ENCODE measurements around the gene PSMD9. TPM values are rescaled to one million over a fixed set of nuclear protein-coding genes. Genes with fewer than 3 reads are reported as not detected.

Gene PSMD9
- total and polyA plus RNA-seq, 9 donors: 24.4 to 58.7 (median 35.5) TPM

- Histone ChIP-seq H3K27ac (no peak overlapping the region), H3K27me3 (no peaks in the 10 kb centered on the region), H3K9me3 (no peaks in the 10 kb centered on the region), H3K36me3 (no peaks in the 10 kb centered on the region), H3K4me3 (no peak overlapping the region), H3K4me1 (ENCODE audit: insufficient read depth) (no peaks in the 10 kb centered on the region)
- TF ChIP-seq CTCF (IDR thresholded peaks at IDR 0.05): no peak
- TF ChIP-seq POLR2A (IDR thresholded peaks at IDR 0.05): no peak
- no peak for TF ChIP-seq EP300 (IDR thresholded peaks at IDR 0.05)
- DNase-seq: no peak
- 93 to 95% (median 94%) methylated on average over 4 of the region's 4 CpGs for WGBS, 3 donors
- intact Hi-C loops (cut with DNase I): no loop called here
Observed at GRCh38 chr12:121953117-121953692, 64.6 kb downstream of the PSMD9 start.

- TF ChIP-seq CTCF (IDR thresholded peaks at IDR 0.05) (no peak), EP300 (IDR thresholded peaks at IDR 0.05) (no peak), POLR2A (IDR thresholded peaks at IDR 0.05) (no peak)
- Histone ChIP-seq H3K4me1 (ENCODE audit: insufficient read depth) (no peaks in the 10 kb centered on the region), H3K4me3 (no peak overlapping the region), H3K27me3 (no peaks in the 10 kb centered on the region), H3K27ac (no peak overlapping the region), H3K36me3 (no peaks in the 10 kb centered on the region), H3K9me3 (no peaks in the 10 kb centered on the region)
- DNase-seq: no peak
- 69 to 75% (median 70%) methylated on average over 3 of the region's 3 CpGs for WGBS, 3 donors
- intact Hi-C loops (cut with DNase I): no loop called here
Observed at GRCh38 chr12:121953695-121954094, 65.1 kb downstream of the PSMD9 start.

- H3K4me3 ChIP-seq: no peak overlapping the region
- TF ChIP-seq POLR2A (IDR thresholded peaks at IDR 0.05) (no peak), CTCF (IDR thresholded peaks at IDR 0.05) (no peak), EP300 (IDR thresholded peaks at IDR 0.05) (no peak)
- no peaks in the 10 kb centered on the region for H3K27me3 ChIP-seq
- no peak for DNase-seq
- no peaks in the 10 kb centered on the region for H3K36me3 ChIP-seq
- 82 to 87% (median 86%) methylated on average over 13 of the region's 13 CpGs for WGBS, 3 donors
- intact Hi-C loops (cut with DNase I): no loop called here
- H3K4me1 ChIP-seq (ENCODE audit: insufficient read depth): no peaks in the 10 kb centered on the region
- H3K9me3 ChIP-seq: no peaks in the 10 kb centered on the region
- no peak overlapping the region for H3K27ac ChIP-seq
Observed at GRCh38 chr12:121955258-121956237, 67.0 kb downstream of the PSMD9 start.

- no peaks in the 10 kb centered on the region for H3K27me3 ChIP-seq
- DNase-seq: no peak
- intact Hi-C loops (cut with DNase I): no loop called here
- H3K27ac ChIP-seq: no peak overlapping the region
- no peak for TF ChIP-seq POLR2A (IDR thresholded peaks at IDR 0.05)
- TF ChIP-seq EP300 (IDR thresholded peaks at IDR 0.05): no peak
- TF ChIP-seq CTCF (IDR thresholded peaks at IDR 0.05): no peak
- H3K9me3 ChIP-seq: no peaks in the 10 kb centered on the region
- WGBS, 3 donors: 74 to 76% (median 75%) methylated on average over 6 of the region's 6 CpGs
- H3K36me3 ChIP-seq: no peaks in the 10 kb centered on the region
- H3K4me3 ChIP-seq: no peak overlapping the region
- no peaks in the 10 kb centered on the region for H3K4me1 ChIP-seq (ENCODE audit: insufficient read depth)
Observed at GRCh38 chr12:121957861-121958515, 69.4 kb downstream of the PSMD9 start.

All from ovary (tissue), 9 donors.